ENCODE results near the gene ZNF273. TPM values are rescaled to one million over a fixed set of nuclear protein-coding genes. Genes with fewer than 3 reads are reported as not detected.
"Not testable (repeated sequence)": the region's sequence is repeated elsewhere in the genome, so short reads cannot be mapped to it uniquely, and the experiment has no call there.

Gene ZNF273
- total RNA-seq, 1 donor from 2014 or later = 1.7 TPM

- no peak overlapping the region for H3K4me3 Mint-ChIP-seq (ENCODE audit: unreplicated experiment)
- no peak for DNase-seq (ENCODE audit: low spot score)
- H3K36me3 Mint-ChIP-seq (ENCODE audit: low read depth) = peaks cover 6% of the 10 kb centered on the region
- no peak overlapping the region for H3K27ac Mint-ChIP-seq (ENCODE audit: unreplicated experiment)
- peaks cover 9% of the 10 kb centered on the region for H3K9me3 Mint-ChIP-seq (ENCODE audit: low read depth)
- no peaks in the 10 kb centered on the region for H3K4me1 Mint-ChIP-seq (ENCODE audit: low read depth)
- H3K27me3 Mint-ChIP-seq (ENCODE audit: low read depth) = no peaks in the 10 kb centered on the region
- TF ChIP-seq, protein P1, sequence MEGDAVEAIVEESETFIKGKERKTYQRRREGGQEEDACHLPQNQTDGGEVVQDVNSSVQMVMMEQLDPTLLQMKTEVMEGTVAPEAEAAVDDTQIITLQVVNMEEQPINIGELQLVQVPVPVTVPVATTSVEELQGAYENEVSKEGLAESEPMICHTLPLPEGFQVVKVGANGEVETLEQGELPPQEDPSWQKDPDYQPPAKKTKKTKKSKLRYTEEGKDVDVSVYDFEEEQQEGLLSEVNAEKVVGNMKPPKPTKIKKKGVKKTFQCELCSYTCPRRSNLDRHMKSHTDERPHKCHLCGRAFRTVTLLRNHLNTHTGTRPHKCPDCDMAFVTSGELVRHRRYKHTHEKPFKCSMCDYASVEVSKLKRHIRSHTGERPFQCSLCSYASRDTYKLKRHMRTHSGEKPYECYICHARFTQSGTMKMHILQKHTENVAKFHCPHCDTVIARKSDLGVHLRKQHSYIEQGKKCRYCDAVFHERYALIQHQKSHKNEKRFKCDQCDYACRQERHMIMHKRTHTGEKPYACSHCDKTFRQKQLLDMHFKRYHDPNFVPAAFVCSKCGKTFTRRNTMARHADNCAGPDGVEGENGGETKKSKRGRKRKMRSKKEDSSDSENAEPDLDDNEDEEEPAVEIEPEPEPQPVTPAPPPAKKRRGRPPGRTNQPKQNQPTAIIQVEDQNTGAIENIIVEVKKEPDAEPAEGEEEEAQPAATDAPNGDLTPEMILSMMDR (IDR thresholded peaks at IDR 0.05) = no peak
Observed at GRCh38 chr7:64914557-64914956, 11.5 kb downstream of the ZNF273 start.

DNA sequence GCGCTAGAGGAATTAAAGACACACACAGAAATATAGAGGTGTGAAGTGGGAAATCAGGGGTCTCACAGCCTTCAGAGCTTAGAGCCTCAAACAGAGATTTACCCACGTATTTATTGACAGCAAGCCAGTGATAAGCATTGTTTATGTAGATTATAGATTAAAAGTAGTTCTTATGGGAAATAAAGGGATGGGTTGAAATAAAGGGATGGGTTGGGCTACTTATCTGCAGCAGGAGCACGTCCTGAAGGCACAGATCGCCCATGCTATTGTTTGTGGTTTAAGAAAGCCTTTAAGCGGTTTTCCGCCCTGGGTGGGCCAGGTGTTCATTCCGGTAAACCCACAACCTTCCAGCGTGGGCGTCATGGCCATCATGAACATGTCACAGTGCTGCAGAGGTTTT, 12.2 kb downstream of the ZNF273 start:
- not testable (repeated sequence) for H3K4me1 Mint-ChIP-seq (ENCODE audit: low read depth); H3K27ac Mint-ChIP-seq (ENCODE audit: unreplicated experiment); H3K4me3 Mint-ChIP-seq (ENCODE audit: unreplicated experiment); H3K27me3 Mint-ChIP-seq (ENCODE audit: low read depth); DNase-seq (ENCODE audit: low spot score); H3K9me3 Mint-ChIP-seq (ENCODE audit: low read depth)
- H3K36me3 Mint-ChIP-seq (ENCODE audit: low read depth) = peaks cover 10% of the 10 kb centered on the region

DNA sequence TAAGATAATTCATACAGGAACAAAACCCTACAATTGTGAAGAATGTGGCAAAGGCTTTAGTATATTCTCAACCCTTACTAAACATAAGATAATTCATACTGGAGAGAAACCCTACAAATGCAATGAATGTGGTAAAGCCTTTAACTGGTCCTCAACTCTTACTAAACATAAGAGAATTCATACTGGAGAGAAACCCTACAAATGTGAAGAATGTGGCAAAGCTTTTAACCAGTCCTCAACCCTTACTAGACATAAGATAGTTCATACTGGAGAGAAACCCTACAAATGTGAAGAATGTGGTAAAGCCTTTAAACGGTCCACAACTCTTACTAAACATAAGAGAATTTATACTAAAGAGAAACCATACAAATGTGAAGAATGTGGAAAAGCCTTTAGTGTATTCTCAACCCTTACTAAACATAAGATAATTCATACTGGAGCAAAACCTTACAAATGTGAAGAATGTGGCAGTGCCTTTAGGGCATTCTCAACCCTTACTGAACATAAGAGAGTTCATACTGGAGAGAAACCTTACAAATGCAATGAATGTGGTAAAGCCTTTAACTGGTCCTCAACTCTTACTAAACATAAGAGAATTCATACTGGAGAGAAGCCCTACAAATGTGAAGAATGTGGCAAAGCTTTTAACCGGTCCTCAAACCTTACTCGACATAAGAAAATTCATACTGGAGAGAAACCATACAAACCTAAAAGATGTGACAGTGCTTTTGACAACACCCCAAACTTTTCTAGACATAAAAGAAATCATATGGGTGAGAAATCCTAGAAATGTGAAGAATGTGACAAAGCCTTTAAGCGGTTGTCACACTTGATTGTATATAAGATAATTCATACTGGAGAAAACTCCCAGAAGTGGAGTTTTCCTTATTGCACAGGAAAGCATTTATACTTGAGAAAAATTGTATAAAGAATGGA, 25.4 kb downstream of the ZNF273 start:
- peaks cover 50% of the 10 kb centered on the region for H3K36me3 Mint-ChIP-seq (ENCODE audit: low read depth)

DNA sequence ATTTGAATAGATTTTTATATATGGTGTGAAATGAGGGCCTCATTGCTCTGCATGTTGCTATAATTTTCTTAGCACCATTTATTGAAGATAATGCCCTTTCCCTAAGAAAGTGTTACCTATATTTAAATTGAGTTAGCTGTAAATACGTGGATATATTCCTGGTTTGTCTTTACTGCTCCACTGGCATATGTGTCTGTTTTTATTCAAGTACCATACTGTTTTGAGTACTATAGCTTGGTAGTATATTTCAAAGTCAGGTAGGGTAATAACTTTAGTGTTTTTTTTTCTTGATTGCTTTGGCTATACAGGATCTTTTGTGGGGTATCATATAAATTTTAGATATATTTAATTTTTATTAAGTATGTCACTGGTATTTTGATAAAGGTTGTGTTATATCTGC, 31.4 kb downstream of the ZNF273 start:
- no peaks in the 10 kb centered on the region for H3K27me3 Mint-ChIP-seq (ENCODE audit: low read depth)
- H3K36me3 Mint-ChIP-seq (ENCODE audit: low read depth) = peaks cover 6% of the 10 kb centered on the region
- DNase-seq (ENCODE audit: low spot score) = no peak
- no peak overlapping the region for H3K4me3 Mint-ChIP-seq (ENCODE audit: unreplicated experiment)
- no peaks in the 10 kb centered on the region for H3K4me1 Mint-ChIP-seq (ENCODE audit: low read depth)
- no peak overlapping the region for H3K27ac Mint-ChIP-seq (ENCODE audit: unreplicated experiment)
- TF ChIP-seq, protein P1 (IDR thresholded peaks at IDR 0.05) = no peak
- peaks cover 9% of the 10 kb centered on the region for H3K9me3 Mint-ChIP-seq (ENCODE audit: low read depth)

More for the DNA sequence above, 25.4 kb downstream of the ZNF273 start:
- H3K9me3 Mint-ChIP-seq (ENCODE audit: low read depth) = peaks cover 46% of the 10 kb centered on the region
- H3K27ac Mint-ChIP-seq (ENCODE audit: unreplicated experiment); H3K4me3 Mint-ChIP-seq (ENCODE audit: unreplicated experiment); H3K27me3 Mint-ChIP-seq (ENCODE audit: low read depth); DNase-seq (ENCODE audit: low spot score); H3K4me1 Mint-ChIP-seq (ENCODE audit: low read depth): not testable (repeated sequence)

DNA sequence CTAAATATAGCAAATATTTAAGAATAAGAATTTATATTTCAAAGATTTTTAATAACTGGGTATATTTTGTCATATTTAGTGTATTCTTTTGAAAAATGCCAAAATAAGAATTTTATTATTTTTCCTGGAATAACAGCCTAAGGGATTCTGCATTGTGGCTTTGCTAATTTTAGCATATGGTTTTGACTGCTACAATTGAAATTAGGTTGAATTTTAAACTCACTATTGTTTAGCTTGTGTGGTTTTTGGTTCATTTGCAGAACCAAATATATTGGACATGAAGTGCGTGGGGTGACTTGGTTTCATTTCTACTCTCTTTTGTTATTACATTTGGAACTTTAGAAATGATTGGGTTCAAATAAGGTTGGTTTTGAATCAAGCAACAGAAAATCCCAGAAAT, 35.5 kb downstream of the ZNF273 start:
- Mint-ChIP-seq H3K36me3 (ENCODE audit: low read depth) (no peaks in the 10 kb centered on the region), H3K27ac (ENCODE audit: unreplicated experiment) (no peak overlapping the region), H3K9me3 (ENCODE audit: low read depth) (peaks cover 3% of the 10 kb centered on the region), H3K27me3 (ENCODE audit: low read depth) (no peaks in the 10 kb centered on the region), H3K4me3 (ENCODE audit: unreplicated experiment) (no peak overlapping the region), H3K4me1 (ENCODE audit: low read depth) (no peaks in the 10 kb centered on the region)
- TF ChIP-seq, protein P1 (IDR thresholded peaks at IDR 0.05) = no peak
- DNase-seq (ENCODE audit: low spot score) = no peak

DNA sequence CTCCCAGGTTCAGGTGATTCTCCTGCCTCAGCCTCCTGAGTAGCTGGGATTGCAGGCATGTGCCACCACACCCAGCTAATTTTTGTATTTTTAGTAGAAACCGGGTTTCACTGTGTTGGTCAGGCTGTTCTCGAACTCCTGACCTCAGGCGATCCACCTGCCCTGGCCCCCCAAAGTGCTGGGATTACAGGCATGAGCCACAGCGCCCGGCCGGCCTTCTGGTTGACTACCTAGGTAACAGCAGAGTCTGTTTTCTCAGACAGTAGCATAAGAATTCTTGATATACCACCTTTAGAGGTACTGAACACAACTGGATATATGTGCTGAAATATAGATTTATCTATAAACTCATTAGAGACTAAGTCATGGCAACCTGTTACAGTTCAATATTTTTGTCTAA, 36.9 kb downstream of the ZNF273 start:
- H3K9me3 Mint-ChIP-seq (ENCODE audit: low read depth); H3K4me1 Mint-ChIP-seq (ENCODE audit: low read depth); DNase-seq (ENCODE audit: low spot score); H3K36me3 Mint-ChIP-seq (ENCODE audit: low read depth); H3K4me3 Mint-ChIP-seq (ENCODE audit: unreplicated experiment); H3K27ac Mint-ChIP-seq (ENCODE audit: unreplicated experiment); H3K27me3 Mint-ChIP-seq (ENCODE audit: low read depth): not testable (repeated sequence)

DNA sequence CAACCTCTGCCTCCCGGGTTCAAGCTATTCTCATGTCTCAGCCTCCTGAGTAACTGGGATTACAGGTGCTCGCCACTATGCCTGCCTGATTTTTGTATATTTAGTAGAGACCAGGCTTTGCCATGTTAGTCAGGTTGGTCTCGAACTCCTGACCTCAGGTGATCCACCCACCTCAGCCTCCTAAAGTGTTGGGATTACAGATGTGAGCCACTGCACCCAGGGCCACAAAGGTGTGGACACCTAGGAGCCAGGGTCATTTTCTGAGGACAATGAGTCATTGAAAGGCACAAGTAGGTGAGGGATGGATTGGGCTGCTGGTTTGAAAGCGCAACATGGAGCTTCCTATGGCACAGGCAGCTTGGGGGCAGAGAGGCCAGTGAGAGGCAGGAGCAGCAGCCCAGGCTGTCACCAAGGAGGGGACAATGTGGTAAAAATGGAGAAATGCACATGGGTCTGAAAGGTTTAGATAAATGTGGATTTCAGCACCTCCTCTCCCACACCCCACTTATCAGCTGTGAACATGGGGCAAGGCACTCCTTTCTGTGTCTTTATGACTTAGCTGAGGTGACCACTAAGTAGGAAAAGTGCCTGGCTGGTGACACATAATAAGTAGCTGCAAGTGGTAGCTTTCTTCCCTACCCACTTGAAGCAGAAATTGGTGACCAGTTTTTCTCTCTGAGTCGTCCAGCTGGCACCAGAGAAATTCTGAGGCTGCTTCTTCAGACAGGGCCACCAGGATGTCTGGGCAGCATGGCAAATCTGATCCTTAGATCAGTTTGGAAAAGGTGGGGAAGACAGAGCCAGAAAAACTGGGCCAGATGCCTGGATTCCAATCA, 41.8 kb downstream of the ZNF273 start:
- H3K9me3 Mint-ChIP-seq (ENCODE audit: low read depth); H3K27ac Mint-ChIP-seq (ENCODE audit: unreplicated experiment); H3K4me1 Mint-ChIP-seq (ENCODE audit: low read depth); H3K4me3 Mint-ChIP-seq (ENCODE audit: unreplicated experiment); DNase-seq (ENCODE audit: low spot score); H3K36me3 Mint-ChIP-seq (ENCODE audit: low read depth): not testable (repeated sequence)
- H3K27me3 Mint-ChIP-seq (ENCODE audit: low read depth) = peaks cover 27% of the 10 kb centered on the region

Data from chondrocyte (in vitro differentiated cells).